GM23338 (cell line): Measurements from ENCODE around the gene SHROOM2. TPM values are rescaled to one million over a fixed set of nuclear protein-coding genes. Genes with fewer than 3 reads are reported as not detected.

Experiments
- ATAC-seq: fragments of 200-7000 bp; cut with Tn5 transposase; 3 replicates; pipeline ENCODE4 v1.9.1; 2020
- DNase-seq: peaks from one replicate; pipeline ENCODE4 v3.0.0-alpha.2; 2015; ENCODE audit warnings: low spot score
- H2AFZ ChIP-seq: fragments of 200-600 bp; sonication (generic); 2 replicates; pipeline ENCODE4 v1.8.0; 2016; ENCODE audit warnings: antibody characterized with exemption, mild to moderate bottlenecking, moderate library complexity
- H3F3A ChIP-seq: fragments of 200-600 bp; sonication (generic); replicated peaks from 2 replicates; pipeline ENCODE4 v1.8.0; 2017; ENCODE audit warnings: antibody characterized with exemption, mixed run types, low read depth
- H3K27ac ChIP-seq: fragments of 200-600 bp; sonication (generic); 2 replicates; pipeline ENCODE4 v1.6.1; 2016; ENCODE audit warnings: low read depth
- H3K27me3 ChIP-seq: fragments of 200-600 bp; sonication (generic); 2 replicates; pipeline ENCODE4 v1.8.0; 2016; ENCODE audit warnings: mild to moderate bottlenecking, mixed run types, moderate library complexity; ENCODE audit not compliant: insufficient read depth
- H3K36me3 ChIP-seq: fragments of 200-600 bp; sonication (generic); 2 replicates; pipeline ENCODE4 v1.8.0; 2016; ENCODE audit warnings: mild to moderate bottlenecking; ENCODE audit not compliant: insufficient read depth
- H3K4me1 ChIP-seq: fragments of 200-600 bp; sonication (generic); 2 replicates; pipeline ENCODE4 v1.8.0; 2016; ENCODE audit warnings: mild to moderate bottlenecking, moderate library complexity; ENCODE audit not compliant: insufficient read depth
- H3K4me2 ChIP-seq: fragments of 200-600 bp; sonication (generic); 2 replicates; pipeline ENCODE4 v1.7.1; 2017; ENCODE audit warnings: mixed run types
- H3K4me3 ChIP-seq: fragments of 200-600 bp; sonication (generic); 2 replicates; pipeline ENCODE4 v1.6.1; 2016; ENCODE audit warnings: mixed run types
- H3K79me2 ChIP-seq: fragments of 200-600 bp; sonication (generic); replicated peaks from 2 replicates; pipeline ENCODE4 v1.8.0; 2017; ENCODE audit warnings: mild to moderate bottlenecking; ENCODE audit not compliant: insufficient read depth
- H3K9me2 ChIP-seq: fragments of 200-600 bp; sonication (generic); 2 replicates; pipeline ENCODE4 v1.8.0; 2017; ENCODE audit not compliant: insufficient read depth
- H4K20me1 ChIP-seq: fragments of 200-600 bp; sonication (generic); replicated peaks from 2 replicates; pipeline ENCODE4 v1.8.0; 2017; ENCODE audit warnings: mild to moderate bottlenecking; ENCODE audit not compliant: insufficient read depth
- H3K27ac Mint-ChIP-seq: 2 replicates; pipeline ENCODE4 v1.8.0; 2020; ENCODE audit warnings: inconsistent platforms, mild to moderate bottlenecking, moderate library complexity, mixed read lengths
- H3K27me3 Mint-ChIP-seq: 3 replicates; pipeline ENCODE4 v1.8.0; 2022; ENCODE audit warnings: low read depth, mild to moderate bottlenecking, moderate library complexity, mixed read lengths, inconsistent platforms; ENCODE audit not compliant: insufficient read depth, poor library complexity
- H3K36me3 Mint-ChIP-seq: 3 replicates; pipeline ENCODE4 v1.8.0; 2021; ENCODE audit warnings: low read depth, mild to moderate bottlenecking, inconsistent platforms, moderate library complexity, mixed read lengths
- H3K4me1 Mint-ChIP-seq: 3 replicates; pipeline ENCODE4 v1.8.0; 2020; ENCODE audit warnings: mild to moderate bottlenecking, inconsistent platforms, mixed read lengths
- H3K4me3 Mint-ChIP-seq: 3 replicates; pipeline ENCODE4 v1.8.0; 2021; ENCODE audit warnings: moderate library complexity, mild to moderate bottlenecking, inconsistent platforms, mixed read lengths
- H3K9me3 Mint-ChIP-seq: 3 replicates; pipeline ENCODE4 v1.8.0; 2020; ENCODE audit warnings: moderate library complexity, mild to moderate bottlenecking, inconsistent platforms, mixed read lengths
- CREB1 ChIP-seq: fragments of 250-450 bp; sonication (Bioruptor Pico); IDR thresholded peaks from 2 replicates; pipeline ENCODE4 v1.5.0; 2020; ENCODE audit warnings: low read depth, mild to moderate bottlenecking, moderate library complexity
- CTCF ChIP-seq, 2 experiments: fragments of 200-600 bp in 1 of 2; sonication (generic) in 1 of 2; conservative IDR thresholded peaks; 2 replicates each; pipeline versions ENCODE4 v1.5.1 to v1.6.1; 2016 to 2017; ENCODE audit warnings: antibody characterized with exemption in 2 of 2, low read depth in 2 of 2, mild to moderate bottlenecking in 2 of 2, moderate library complexity in 1 of 2
- ETS1 ChIP-seq: IDR thresholded peaks from 2 replicates; pipeline ENCODE4 v1.6.1; 2016; ENCODE audit warnings: antibody characterized with exemption
- EZH2 ChIP-seq: fragments of 200-600 bp; sonication (generic); IDR thresholded peaks from one replicate; pipeline ENCODE4 v1.8.0; 2017; ENCODE audit warnings: antibody characterized with exemption, mild to moderate bottlenecking, low read depth; ENCODE audit not compliant: unreplicated experiment
- EZH2phosphoT487 ChIP-seq: fragments of 200-600 bp; sonication (generic); IDR thresholded peaks from one replicate; pipeline ENCODE4 v1.8.1; 2018; ENCODE audit warnings: antibody characterized with exemption; ENCODE audit not compliant: unreplicated experiment
- JUNB ChIP-seq: IDR thresholded peaks from one replicate; pipeline ENCODE4 v1.6.1; 2016; ENCODE audit warnings: antibody characterized with exemption; ENCODE audit not compliant: unreplicated experiment
- NANOG ChIP-seq: IDR thresholded peaks from 2 replicates; pipeline ENCODE4 v1.6.1; 2016; ENCODE audit warnings: antibody characterized with exemption, borderline replicate concordance
- POLR2AphosphoS5 ChIP-seq: IDR thresholded peaks from 2 replicates; pipeline ENCODE4 v1.6.1; 2016; ENCODE audit warnings: antibody characterized with exemption, low read depth
- STAT1 ChIP-seq: IDR thresholded peaks from one replicate; pipeline ENCODE4 v1.6.1; 2016; ENCODE audit warnings: antibody characterized with exemption; ENCODE audit not compliant: unreplicated experiment
- ZNF114 ChIP-seq: fragments of 250-450 bp; sonication (Bioruptor Pico); IDR thresholded peaks from 2 replicates; pipeline ENCODE4 v1.5.0; 2020; ENCODE audit warnings: mild to moderate bottlenecking, moderate library complexity
- ZNF331 ChIP-seq: fragments of 250-450 bp; sonication (Bioruptor Pico); IDR thresholded peaks from 2 replicates; pipeline ENCODE4 v1.5.0; 2020; ENCODE audit warnings: low read depth, mild to moderate bottlenecking, moderate library complexity
- polyA plus RNA-seq: library from polyadenylated mRNA; unstranded; fragments of >200 nt; fragmentation: Nextera tagmentation; extraction: Ambion mirVana; gene quantifications from 2 replicates; pipeline ENCODE4 v1.2.1, GENCODE V29; 2016
- total RNA-seq: library from RNA; depleted of rRNA; stranded (reverse); fragments of >200 nt; shearing (Covaris generic); gene quantifications from 2 replicates; pipeline ENCODE4 v1.2.3, GENCODE V29; 2014
- TF ChIP-seq, protein P1 (sequence below): fragments of 250-450 bp; sonication (Bioruptor Pico); IDR thresholded peaks from 2 replicates; pipeline ENCODE4 v1.5.0; 2020; ENCODE audit warnings: mild to moderate bottlenecking, moderate library complexity

SHROOM2 gene
- total and polyA plus RNA-seq, 2 experiments from 2014 or later = 3.5 to 15.8 TPM

GRCh38 chrX:9940421-9940820 is 154.2 kb downstream of the SHROOM2 start:
- H3K27me3 ChIP-seq = no peaks in the 10 kb centered on the region
- TF ChIP-seq ETS1 = no peak
- no peak for TF ChIP-seq STAT1
- no peak for TF ChIP-seq CREB1 (CRISPR knock-in tag)
- no peak for TF ChIP-seq NANOG
- no peak for TF ChIP-seq EZH2phosphoT487
- TF ChIP-seq JUNB = no peak
- no peak for TF ChIP-seq ZNF331 (CRISPR knock-in tag)
- TF ChIP-seq, protein P1, sequence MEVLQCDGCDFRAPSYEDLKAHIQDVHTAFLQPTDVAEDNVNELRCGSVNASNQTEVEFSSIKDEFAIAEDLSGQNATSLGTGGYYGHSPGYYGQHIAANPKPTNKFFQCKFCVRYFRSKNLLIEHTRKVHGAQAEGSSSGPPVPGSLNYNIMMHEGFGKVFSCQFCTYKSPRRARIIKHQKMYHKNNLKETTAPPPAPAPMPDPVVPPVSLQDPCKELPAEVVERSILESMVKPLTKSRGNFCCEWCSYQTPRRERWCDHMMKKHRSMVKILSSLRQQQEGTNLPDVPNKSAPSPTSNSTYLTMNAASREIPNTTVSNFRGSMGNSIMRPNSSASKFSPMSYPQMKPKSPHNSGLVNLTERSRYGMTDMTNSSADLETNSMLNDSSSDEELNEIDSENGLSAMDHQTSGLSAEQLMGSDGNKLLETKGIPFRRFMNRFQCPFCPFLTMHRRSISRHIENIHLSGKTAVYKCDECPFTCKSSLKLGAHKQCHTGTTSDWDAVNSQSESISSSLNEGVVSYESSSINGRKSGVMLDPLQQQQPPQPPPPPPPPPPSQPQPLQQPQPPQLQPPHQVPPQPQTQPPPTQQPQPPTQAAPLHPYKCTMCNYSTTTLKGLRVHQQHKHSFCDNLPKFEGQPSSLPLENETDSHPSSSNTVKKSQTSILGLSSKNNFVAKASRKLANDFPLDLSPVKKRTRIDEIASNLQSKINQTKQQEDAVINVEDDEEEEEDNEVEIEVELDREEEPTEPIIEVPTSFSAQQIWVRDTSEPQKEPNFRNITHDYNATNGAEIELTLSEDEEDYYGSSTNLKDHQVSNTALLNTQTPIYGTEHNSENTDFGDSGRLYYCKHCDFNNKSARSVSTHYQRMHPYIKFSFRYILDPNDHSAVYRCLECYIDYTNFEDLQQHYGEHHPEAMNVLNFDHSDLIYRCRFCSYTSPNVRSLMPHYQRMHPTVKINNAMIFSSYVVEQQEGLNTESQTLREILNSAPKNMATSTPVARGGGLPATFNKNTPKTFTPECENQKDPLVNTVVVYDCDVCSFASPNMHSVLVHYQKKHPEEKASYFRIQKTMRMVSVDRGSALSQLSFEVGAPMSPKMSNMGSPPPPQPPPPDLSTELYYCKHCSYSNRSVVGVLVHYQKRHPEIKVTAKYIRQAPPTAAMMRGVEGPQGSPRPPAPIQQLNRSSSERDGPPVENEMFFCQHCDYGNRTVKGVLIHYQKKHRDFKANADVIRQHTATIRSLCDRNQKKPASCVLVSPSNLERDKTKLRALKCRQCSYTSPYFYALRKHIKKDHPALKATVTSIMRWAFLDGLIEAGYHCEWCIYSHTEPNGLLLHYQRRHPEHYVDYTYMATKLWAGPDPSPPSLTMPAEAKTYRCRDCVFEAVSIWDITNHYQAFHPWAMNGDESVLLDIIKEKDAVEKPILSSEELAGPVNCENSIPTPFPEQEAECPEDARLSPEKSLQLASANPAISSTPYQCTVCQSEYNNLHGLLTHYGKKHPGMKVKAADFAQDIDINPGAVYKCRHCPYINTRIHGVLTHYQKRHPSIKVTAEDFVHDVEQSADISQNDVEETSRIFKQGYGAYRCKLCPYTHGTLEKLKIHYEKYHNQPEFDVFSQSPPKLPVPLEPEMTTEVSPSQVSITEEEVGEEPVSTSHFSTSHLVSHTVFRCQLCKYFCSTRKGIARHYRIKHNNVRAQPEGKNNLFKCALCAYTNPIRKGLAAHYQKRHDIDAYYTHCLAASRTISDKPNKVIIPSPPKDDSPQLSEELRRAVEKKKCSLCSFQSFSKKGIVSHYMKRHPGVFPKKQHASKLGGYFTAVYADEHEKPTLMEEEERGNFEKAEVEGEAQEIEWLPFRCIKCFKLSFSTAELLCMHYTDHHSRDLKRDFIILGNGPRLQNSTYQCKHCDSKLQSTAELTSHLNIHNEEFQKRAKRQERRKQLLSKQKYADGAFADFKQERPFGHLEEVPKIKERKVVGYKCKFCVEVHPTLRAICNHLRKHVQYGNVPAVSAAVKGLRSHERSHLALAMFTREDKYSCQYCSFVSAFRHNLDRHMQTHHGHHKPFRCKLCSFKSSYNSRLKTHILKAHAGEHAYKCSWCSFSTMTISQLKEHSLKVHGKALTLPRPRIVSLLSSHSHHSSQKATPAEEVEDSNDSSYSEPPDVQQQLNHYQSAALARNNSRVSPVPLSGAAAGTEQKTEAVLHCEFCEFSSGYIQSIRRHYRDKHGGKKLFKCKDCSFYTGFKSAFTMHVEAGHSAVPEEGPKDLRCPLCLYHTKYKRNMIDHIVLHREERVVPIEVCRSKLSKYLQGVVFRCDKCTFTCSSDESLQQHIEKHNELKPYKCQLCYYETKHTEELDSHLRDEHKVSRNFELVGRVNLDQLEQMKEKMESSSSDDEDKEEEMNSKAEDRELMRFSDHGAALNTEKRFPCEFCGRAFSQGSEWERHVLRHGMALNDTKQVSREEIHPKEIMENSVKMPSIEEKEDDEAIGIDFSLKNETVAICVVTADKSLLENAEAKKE (CRISPR knock-in tag) = no peak
- TF ChIP-seq CTCF (conservative IDR thresholded peaks at IDR 0.05; ENCODE audit: low read depth in 2 of 2) = no peak
- TF ChIP-seq EZH2 = no peak
- no peak for TF ChIP-seq POLR2AphosphoS5
- no peak for TF ChIP-seq ZNF114 (CRISPR knock-in tag)
- H3K9me2 ChIP-seq = no peaks in the 10 kb centered on the region
- no peaks in the 10 kb centered on the region for H4K20me1 ChIP-seq
- Mint-ChIP-seq H3K27ac (no peak overlapping the region), H3K4me3 (no peak overlapping the region), H3K9me3 (no peaks in the 10 kb centered on the region), H3K36me3 (peaks cover 39% of the 10 kb centered on the region), H3K27me3 (peaks cover 2% of the 10 kb centered on the region), H3K4me1 (no peaks in the 10 kb centered on the region)
- no peak overlapping the region for H3K27ac ChIP-seq
- ATAC-seq (no peak), DNase-seq (no peak)
- H3K4me3 ChIP-seq = no peak overlapping the region
- no peak overlapping the region for H3K4me2 ChIP-seq
- no peaks in the 10 kb centered on the region for H3K79me2 ChIP-seq
- no peak overlapping the region for H2AFZ ChIP-seq
- H3K36me3 ChIP-seq = no peaks in the 10 kb centered on the region; the same call in 1 of the 2 replicates
- no peaks in the 10 kb centered on the region for H3F3A ChIP-seq
- no peaks in the 10 kb centered on the region for H3K4me1 ChIP-seq
